HCT116 (cell line): Measurements from ENCODE around the gene POLR2I. TPM values are rescaled to one million over a fixed set of nuclear protein-coding genes. Genes with fewer than 3 reads are reported as not detected.

Experiments used
- ATAC-seq: fragments of 200-7000 bp; cut with Tn5 transposase; 2 replicates; pipeline ENCODE4 v1.9.1; 2020; ENCODE audit warnings: mild to moderate bottlenecking, moderate library complexity
- BruUV-seq: library from RNA; stranded (reverse); fragments of 400-500 nt; replicated peaks from 2 replicates; lab custom pipeline; 2021; lab: Mats Ljungman, UMichigan
- CTCF ChIA-PET: fragments of 300-600 bp; sonication (Branson Sonifier 250); formaldehyde crosslinking; loops from one replicate; lab custom pipeline; 2021; ENCODE audit warnings: antibody characterized with exemption; lab: Charles Lee
- POLR2A ChIA-PET: fragments of 300-600, 350-600 bp; sonication (Branson Sonifier 250); formaldehyde crosslinking; loops from one replicate; lab custom pipeline; 2021; ENCODE audit warnings: antibody characterized with exemption; lab: Charles Lee
- RAD21 ChIA-PET, 2 experiments: fragments of 300-600 bp; sonication (Branson Sonifier 250); formaldehyde crosslinking; loops; one replicate each; lab custom pipeline; 2023; ENCODE audit warnings: low total read pairs in 2 of 2; ENCODE audit not compliant: uncharacterized antibody in 2 of 2, unreplicated experiment in 2 of 2, low non-redundant PET in 1 of 2; lab: Charles Lee
- DNase-seq: peaks from one replicate; pipeline ENCODE4 v3.0.0-alpha.2; 2010; ENCODE audit warnings: low read depth, low spot score
- H2AFZ ChIP-seq: fragments of 200-600 bp; shearing (Covaris generic), sonication (generic); 2 replicates; pipeline ENCODE4 v1.6.1; 2017; ENCODE audit warnings: low read depth, mixed run types, mixed read lengths, antibody characterized with exemption, low read length; ENCODE audit not compliant: poor library complexity, severe bottlenecking
- H3K27ac ChIP-seq: 2 replicates; pipeline ENCODE4 v1.5.1; 2012; ENCODE audit warnings: low read depth, low read length
- H3K27me3 ChIP-seq: fragments of 200-600 bp; sonication (generic); 2 replicates; pipeline ENCODE4 v1.6.1; 2016; ENCODE audit warnings: mixed run types, low read length, mixed read lengths; ENCODE audit not compliant: insufficient read depth
- H3K36me3 ChIP-seq, 2 experiments: fragments of 200-500 bp in 1 of 2; fragments of 200-600 bp in 1 of 2; sonication (Bioruptor generic) in 1 of 2; sonication (generic) in 1 of 2; 2 replicates each; pipeline versions ENCODE4 v1.5.1 to v1.6.1; 2014 to 2016; ENCODE audit warnings: low read length in 2 of 2, inconsistent platforms in 1 of 2, mixed read lengths in 1 of 2, mixed run types in 1 of 2; ENCODE audit not compliant: insufficient read depth in 2 of 2, control insufficient read depth in 1 of 2
- H3K4me1 ChIP-seq, 2 experiments: fragments of 200-600 bp in 1 of 2; sonication (generic) in 1 of 2; 2 replicates each; pipeline versions ENCODE4 v1.5.1 to v1.6.1; 2012 to 2017; ENCODE audit warnings: low read length in 2 of 2, inconsistent platforms in 1 of 2, mild to moderate bottlenecking in 1 of 2, mixed read lengths in 1 of 2, mixed run types in 1 of 2, moderate library complexity in 1 of 2; ENCODE audit not compliant: insufficient read depth in 2 of 2, control insufficient read depth in 1 of 2
- H3K4me2 ChIP-seq: fragments of 200-600 bp; sonication (generic); 2 replicates; pipeline ENCODE4 v1.6.1; 2017; ENCODE audit warnings: mixed run types, low read length, mixed read lengths
- H3K4me3 ChIP-seq, 2 experiments: fragments of 200-600 bp in 1 of 2; sonication (generic) in 1 of 2; replicated peaks in 1 of 2; 2 replicates each; pipeline ENCODE4 v1.5.1; 2011 to 2016; ENCODE audit warnings: low read length in 2 of 2, control low read depth in 1 of 2, low read depth in 1 of 2, mild to moderate bottlenecking in 1 of 2, mixed read lengths in 1 of 2, mixed run types in 1 of 2
- H3K79me2 ChIP-seq: fragments of 200-600 bp; sonication (generic); 2 replicates; pipeline ENCODE4 v1.6.1; 2017; ENCODE audit warnings: mild to moderate bottlenecking, mixed run types, low read length, moderate library complexity, mixed read lengths; ENCODE audit not compliant: insufficient read depth
- H3K9ac ChIP-seq: fragments of 200-600 bp; sonication (generic); 2 replicates; pipeline ENCODE4 v1.6.1; 2016; ENCODE audit warnings: low read length, mixed read lengths
- H3K9me2 ChIP-seq: fragments of 200-600 bp; sonication (generic), shearing (Covaris generic); 2 replicates; pipeline ENCODE4 v1.6.1; 2017; ENCODE audit warnings: mixed run types, mild to moderate bottlenecking, moderate library complexity; ENCODE audit not compliant: insufficient read depth
- H3K9me3 ChIP-seq, 2 experiments: fragments of 200-500 bp in 1 of 2; fragments of 200-600 bp in 1 of 2; sonication (Bioruptor generic) in 1 of 2; sonication (generic) in 1 of 2; 2 replicates each; pipeline ENCODE4 v1.6.1; 2014 to 2017; ENCODE audit warnings: low read length in 2 of 2, mixed read lengths in 2 of 2, inconsistent platforms in 1 of 2, low read depth in 1 of 2, mild to moderate bottlenecking in 1 of 2, mixed run types in 1 of 2, moderate library complexity in 1 of 2; ENCODE audit not compliant: control insufficient read depth in 1 of 2, insufficient read depth in 1 of 2
- H4K20me1 ChIP-seq: fragments of 200-600 bp; sonication (generic), shearing (Covaris generic); 2 replicates; pipeline ENCODE4 v1.6.1; 2017; ENCODE audit warnings: mixed run types, mild to moderate bottlenecking, moderate library complexity; ENCODE audit not compliant: insufficient read depth
- CBX3 ChIP-seq: IDR thresholded peaks from 2 replicates; pipeline ENCODE4 v1.6.1; 2012; ENCODE audit warnings: low read depth
- EGR1 ChIP-seq: IDR thresholded peaks from 2 replicates; pipeline ENCODE4 v1.6.1; 2012; ENCODE audit warnings: low read depth
- ELF1 ChIP-seq: IDR thresholded peaks from 2 replicates; pipeline ENCODE4 v1.6.1; 2012; ENCODE audit warnings: low read depth, borderline replicate concordance
- EZH2phosphoT487 ChIP-seq: fragments of 200-600 bp; IDR thresholded peaks from 2 replicates; pipeline ENCODE4 v1.6.1; 2018; ENCODE audit warnings: antibody characterized with exemption, borderline replicate concordance
- POLR2A ChIP-seq: IDR thresholded peaks from 2 replicates; pipeline ENCODE4 v1.7.0; 2011; ENCODE audit warnings: borderline replicate concordance; ENCODE audit not compliant: insufficient read depth, insufficient read length; ENCODE audit errors: extremely low read depth
- POLR2AphosphoS5 ChIP-seq: IDR thresholded peaks from 2 replicates; pipeline ENCODE4 v1.6.1; 2011; ENCODE audit warnings: mild to moderate bottlenecking, low read depth, low read length, moderate library complexity
- RAD21 ChIP-seq: IDR thresholded peaks from 2 replicates; pipeline ENCODE4 v1.6.1; 2012; ENCODE audit warnings: low read depth, mild to moderate bottlenecking
- SP1 ChIP-seq: IDR thresholded peaks from 2 replicates; pipeline ENCODE4 v1.6.1; 2012; ENCODE audit warnings: low read depth
- SRF ChIP-seq: IDR thresholded peaks from 2 replicates; pipeline ENCODE4 v1.6.1; 2012; ENCODE audit warnings: low read depth
- intact Hi-C: fragments of 100-400 bp; cut with micrococcal nuclease; formaldehyde crosslinking; loops from 2 replicates; pipeline ENCODE4 v1.10.0; 2022
- total RNA-seq: library from RNA; stranded (reverse); gene quantifications from one replicate; pipeline ENCODE4 v1.2.1, GENCODE V29; 2021; ENCODE audit not compliant: unreplicated experiment
- TF ChIP-seq, protein P1 (sequence below): IDR thresholded peaks from 2 replicates; pipeline ENCODE4 v1.6.1; 2012
- TF ChIP-seq, protein P2 (sequence below): IDR thresholded peaks from 2 replicates; pipeline ENCODE4 v1.6.1; 2012
- TF ChIP-seq, protein P3 (sequence below): IDR thresholded peaks from 2 replicates; pipeline ENCODE4 v1.6.1; 2012; ENCODE audit warnings: low read depth

Gene POLR2I
- total RNA-seq, 1 experiment from 2014 or later: 108 TPM

DNA sequence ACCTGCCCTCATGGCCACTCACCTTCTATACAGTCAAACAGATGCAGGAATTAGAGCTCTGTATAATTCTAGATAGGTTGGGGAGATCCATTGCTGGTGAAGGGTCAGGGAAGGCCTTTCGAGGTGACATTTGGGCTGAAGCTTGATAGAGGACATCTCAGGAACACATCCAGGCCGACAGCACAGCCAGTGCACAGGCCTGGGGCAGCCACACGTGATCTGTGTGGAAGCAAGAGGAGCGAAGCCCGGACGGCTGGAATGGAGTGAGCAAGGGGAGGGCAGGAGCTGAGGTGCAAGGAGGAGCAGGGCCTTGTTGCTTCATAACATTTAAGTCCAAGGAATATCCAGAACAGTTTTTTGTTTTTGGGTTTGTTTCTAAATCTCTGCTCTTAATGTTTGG is 8.2 kb downstream of the POLR2I start:
- Histone ChIP-seq H3K9me2 (no peaks in the 10 kb centered on the region), H3K9ac (no peak overlapping the region), H3K27ac (no peak overlapping the region), H3K4me2 (no peak overlapping the region), H3K36me3 (peaks cover 10 to 28% of the 10 kb centered on the region in 2 experiments; a peak in 3 of 4 replicates), H3K4me1 (peaks cover 0 to 17% of the 10 kb centered on the region in 2 experiments; a peak in 2 of 4 replicates), H3K9me3 (no peaks in the 10 kb centered on the region), H4K20me1 (no peaks in the 10 kb centered on the region), H3K27me3 (no peaks in the 10 kb centered on the region), H3K79me2 (no peaks in the 10 kb centered on the region), H2AFZ (no peak overlapping the region), H3K4me3 (no peak overlapping the region)
- no TSS peak for BruUV-seq
- RAD21 ChIA-PET: no interaction called here
- no peak for DNase-seq
- no peak for ATAC-seq
- CTCF ChIA-PET: no interaction called here
- no peak for TF ChIP-seq CBX3
- TF ChIP-seq, protein P1, sequence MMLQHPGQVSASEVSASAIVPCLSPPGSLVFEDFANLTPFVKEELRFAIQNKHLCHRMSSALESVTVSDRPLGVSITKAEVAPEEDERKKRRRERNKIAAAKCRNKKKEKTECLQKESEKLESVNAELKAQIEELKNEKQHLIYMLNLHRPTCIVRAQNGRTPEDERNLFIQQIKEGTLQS: no peak
- no peak for TF ChIP-seq POLR2AphosphoS5
- TF ChIP-seq, protein P2, sequence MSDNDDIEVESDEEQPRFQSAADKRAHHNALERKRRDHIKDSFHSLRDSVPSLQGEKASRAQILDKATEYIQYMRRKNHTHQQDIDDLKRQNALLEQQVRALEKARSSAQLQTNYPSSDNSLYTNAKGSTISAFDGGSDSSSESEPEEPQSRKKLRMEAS: no peak
- no peak for TF ChIP-seq ELF1
- no peak for TF ChIP-seq SRF
- TF ChIP-seq, protein P3, sequence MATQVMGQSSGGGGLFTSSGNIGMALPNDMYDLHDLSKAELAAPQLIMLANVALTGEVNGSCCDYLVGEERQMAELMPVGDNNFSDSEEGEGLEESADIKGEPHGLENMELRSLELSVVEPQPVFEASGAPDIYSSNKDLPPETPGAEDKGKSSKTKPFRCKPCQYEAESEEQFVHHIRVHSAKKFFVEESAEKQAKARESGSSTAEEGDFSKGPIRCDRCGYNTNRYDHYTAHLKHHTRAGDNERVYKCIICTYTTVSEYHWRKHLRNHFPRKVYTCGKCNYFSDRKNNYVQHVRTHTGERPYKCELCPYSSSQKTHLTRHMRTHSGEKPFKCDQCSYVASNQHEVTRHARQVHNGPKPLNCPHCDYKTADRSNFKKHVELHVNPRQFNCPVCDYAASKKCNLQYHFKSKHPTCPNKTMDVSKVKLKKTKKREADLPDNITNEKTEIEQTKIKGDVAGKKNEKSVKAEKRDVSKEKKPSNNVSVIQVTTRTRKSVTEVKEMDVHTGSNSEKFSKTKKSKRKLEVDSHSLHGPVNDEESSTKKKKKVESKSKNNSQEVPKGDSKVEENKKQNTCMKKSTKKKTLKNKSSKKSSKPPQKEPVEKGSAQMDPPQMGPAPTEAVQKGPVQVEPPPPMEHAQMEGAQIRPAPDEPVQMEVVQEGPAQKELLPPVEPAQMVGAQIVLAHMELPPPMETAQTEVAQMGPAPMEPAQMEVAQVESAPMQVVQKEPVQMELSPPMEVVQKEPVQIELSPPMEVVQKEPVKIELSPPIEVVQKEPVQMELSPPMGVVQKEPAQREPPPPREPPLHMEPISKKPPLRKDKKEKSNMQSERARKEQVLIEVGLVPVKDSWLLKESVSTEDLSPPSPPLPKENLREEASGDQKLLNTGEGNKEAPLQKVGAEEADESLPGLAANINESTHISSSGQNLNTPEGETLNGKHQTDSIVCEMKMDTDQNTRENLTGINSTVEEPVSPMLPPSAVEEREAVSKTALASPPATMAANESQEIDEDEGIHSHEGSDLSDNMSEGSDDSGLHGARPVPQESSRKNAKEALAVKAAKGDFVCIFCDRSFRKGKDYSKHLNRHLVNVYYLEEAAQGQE: no peak
- TF ChIP-seq EZH2phosphoT487: no peak
- no peak for TF ChIP-seq RAD21
- no peak for TF ChIP-seq POLR2A
- TF ChIP-seq SP1: no peak
- TF ChIP-seq EGR1: no peak
- POLR2A ChIA-PET: no interaction called here
- intact Hi-C loops: no loop called here
